Mucosa of stomach (tissue), 1 donor: ENCODE data around the gene TCF25.

Experiments used
- H3K27me3 ChIP-seq: one replicate; pipeline ENCODE4 v1.7.0; 2013; ENCODE audit warnings: mild to moderate bottlenecking, low read length; ENCODE audit not compliant: control insufficient read depth, insufficient read depth
- H3K36me3 ChIP-seq: one replicate; pipeline ENCODE4 v1.7.0; 2013; ENCODE audit warnings: low read length; ENCODE audit not compliant: control insufficient read depth, insufficient read depth
- H3K4me1 ChIP-seq: one replicate; pipeline ENCODE4 v1.7.0; 2013; ENCODE audit warnings: mild to moderate bottlenecking, low read length; ENCODE audit not compliant: control insufficient read depth, insufficient read depth
- H3K4me3 ChIP-seq: one replicate; pipeline ENCODE4 v1.7.0; 2013; ENCODE audit warnings: low read length
- H3K9ac ChIP-seq: one replicate; pipeline ENCODE4 v1.7.0; 2013; ENCODE audit warnings: mild to moderate bottlenecking, low read length, moderate library complexity
- H3K9me3 ChIP-seq: one replicate; pipeline ENCODE4 v1.7.0; 2013; ENCODE audit warnings: mild to moderate bottlenecking, low read length, moderate library complexity; ENCODE audit not compliant: control insufficient read depth
- donor health status: Pancreatic carcinoma.

TCF25 gene

DNA sequence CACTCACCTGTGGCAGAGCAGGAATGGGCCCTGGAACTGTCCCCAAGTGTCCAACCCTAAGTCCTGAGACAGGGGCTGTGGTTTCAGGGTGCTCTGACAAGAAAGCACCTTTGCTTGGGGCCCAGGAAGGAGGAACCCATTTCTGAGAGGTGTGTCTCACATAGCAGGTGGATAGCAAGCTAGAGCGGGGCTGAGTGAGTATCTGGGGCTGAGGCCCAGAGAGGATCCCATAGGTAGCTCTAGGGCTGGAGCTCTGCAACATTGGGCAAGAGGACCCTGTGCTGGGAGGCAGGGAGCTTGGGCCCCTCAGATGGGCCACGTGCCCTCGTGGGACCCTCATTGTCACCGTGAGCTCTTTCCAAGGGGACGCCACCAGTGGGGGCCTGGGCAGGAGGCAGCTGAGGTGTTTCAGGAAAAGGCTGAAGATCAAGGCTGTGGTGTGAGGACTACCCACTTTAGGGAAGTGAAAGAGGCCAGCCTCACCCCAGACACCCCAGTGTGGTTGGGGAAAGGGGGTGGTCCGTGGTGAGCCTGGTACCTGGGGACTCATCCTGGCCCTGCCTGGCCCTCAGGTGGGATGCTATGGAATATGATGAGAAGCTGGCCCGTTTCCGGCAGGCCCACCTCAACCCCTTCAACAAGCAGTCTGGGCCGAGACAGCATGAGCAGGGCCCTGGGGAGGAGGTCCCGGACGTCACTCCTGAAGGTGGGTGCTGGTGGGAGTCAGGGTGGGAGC is 80.4 kb downstream of the TCF25 start:
- H3K36me3 ChIP-seq = no peaks in the 10 kb centered on the region
- H3K9ac ChIP-seq = no peak overlapping the region
- no peaks in the 10 kb centered on the region for H3K27me3 ChIP-seq
- H3K4me3 ChIP-seq = no peak overlapping the region
- H3K9me3 ChIP-seq = no peaks in the 10 kb centered on the region
- H3K4me1 ChIP-seq = peaks cover 6% of the 10 kb centered on the region

DNA sequence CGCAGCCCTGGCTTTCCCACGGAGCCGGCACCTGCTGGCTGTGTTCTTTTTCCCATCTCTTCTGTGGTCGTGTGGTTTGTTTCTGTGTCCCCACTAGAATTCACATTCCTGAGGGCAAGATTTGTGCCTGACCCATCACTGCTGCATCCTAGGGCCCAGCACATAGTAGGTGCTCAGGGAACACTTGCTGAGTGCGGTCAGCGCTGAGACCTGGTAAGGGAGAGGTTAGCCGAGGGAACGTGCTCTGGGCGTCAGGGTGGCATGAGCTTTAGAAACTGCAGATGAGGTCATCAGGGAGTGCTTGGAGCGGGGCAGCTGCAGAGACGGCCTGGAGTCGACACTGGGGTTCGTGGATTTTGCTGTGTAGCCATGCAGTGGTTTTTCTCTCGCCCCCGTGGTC is 81.1 kb downstream of the TCF25 start:
- Histone ChIP-seq H3K9ac (no peak overlapping the region), H3K4me3 (no peak overlapping the region), H3K4me1 (peaks cover 2% of the 10 kb centered on the region), H3K9me3 (no peaks in the 10 kb centered on the region), H3K36me3 (no peaks in the 10 kb centered on the region), H3K27me3 (no peaks in the 10 kb centered on the region)

DNA sequence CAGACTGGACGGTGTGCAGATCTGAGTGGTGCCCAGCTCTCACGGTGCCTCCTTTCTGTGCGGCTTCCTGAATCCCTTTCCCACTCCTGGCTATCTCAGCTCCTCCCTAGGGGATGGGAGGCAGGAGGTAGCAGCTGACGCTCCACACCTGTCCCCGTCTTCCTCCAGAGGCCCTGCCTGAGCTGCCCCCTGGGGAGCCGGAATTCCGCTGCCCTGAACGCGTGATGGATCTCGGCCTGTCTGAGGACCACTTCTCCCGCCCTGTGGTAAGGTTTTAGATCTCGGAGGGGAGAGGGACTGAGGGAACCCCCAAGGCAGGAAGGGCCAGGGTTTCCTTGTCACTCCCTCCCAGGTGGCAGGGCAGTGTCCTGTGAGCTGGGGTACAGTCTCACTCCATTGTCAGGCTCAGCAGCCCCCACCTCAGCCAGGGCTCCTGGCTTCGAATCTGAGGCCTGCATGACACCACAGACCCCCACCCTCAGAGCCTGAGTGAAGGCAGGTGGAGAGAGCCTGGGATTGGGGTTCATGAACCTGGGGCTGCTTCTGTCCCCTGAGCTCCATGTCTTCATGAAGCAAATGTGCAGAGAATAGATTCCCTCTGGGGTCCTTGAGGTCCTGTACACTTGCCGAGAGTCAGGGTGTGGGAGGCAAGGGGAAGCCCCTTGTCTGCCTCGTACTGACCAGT is 81.8 kb downstream of the TCF25 start:
- no peaks in the 10 kb centered on the region for H3K4me1 ChIP-seq
- no peaks in the 10 kb centered on the region for H3K27me3 ChIP-seq
- no peak overlapping the region for H3K4me3 ChIP-seq
- no peaks in the 10 kb centered on the region for H3K9me3 ChIP-seq
- no peaks in the 10 kb centered on the region for H3K36me3 ChIP-seq
- H3K9ac ChIP-seq = no peak overlapping the region

DNA sequence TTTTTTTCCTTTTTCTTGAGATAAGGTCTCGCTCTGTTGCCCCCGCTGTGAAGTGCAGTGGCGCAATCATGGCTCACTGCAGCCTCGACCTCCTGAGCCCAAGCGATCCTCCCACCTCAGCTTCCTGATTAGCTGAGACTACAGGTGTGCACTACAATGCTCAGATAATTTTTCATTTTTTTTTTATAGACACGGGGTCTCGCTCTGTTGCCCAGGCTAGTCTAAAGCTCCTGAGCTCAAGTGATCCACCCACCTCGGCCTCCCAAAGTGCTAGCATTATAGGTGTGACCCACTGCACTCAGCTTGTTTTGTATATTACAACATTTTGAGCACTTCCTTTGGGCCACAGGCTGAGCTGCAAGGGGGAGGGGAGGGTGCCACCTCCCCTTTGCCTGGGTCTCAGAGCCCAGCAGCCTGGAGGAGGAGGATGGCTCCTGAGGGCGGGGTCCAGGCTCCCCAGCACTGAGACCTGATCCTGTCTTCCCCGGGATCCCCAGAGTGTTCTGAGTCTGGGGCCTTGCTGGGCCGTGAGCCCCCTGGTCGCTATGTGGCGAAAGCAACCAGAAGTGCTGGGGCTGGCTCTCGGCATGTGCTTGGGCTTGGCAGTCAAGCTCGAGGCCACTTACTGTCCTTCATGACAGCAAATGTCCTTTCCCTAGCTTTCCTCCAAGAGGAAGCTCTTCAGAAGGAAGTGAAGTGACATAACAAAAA is 83.3 kb downstream of the TCF25 start:
- Histone ChIP-seq H3K9ac (no peak overlapping the region), H3K27me3 (no peaks in the 10 kb centered on the region), H3K36me3 (no peaks in the 10 kb centered on the region), H3K4me1 (no peaks in the 10 kb centered on the region), H3K4me3 (no peak overlapping the region), H3K9me3 (no peaks in the 10 kb centered on the region)

DNA sequence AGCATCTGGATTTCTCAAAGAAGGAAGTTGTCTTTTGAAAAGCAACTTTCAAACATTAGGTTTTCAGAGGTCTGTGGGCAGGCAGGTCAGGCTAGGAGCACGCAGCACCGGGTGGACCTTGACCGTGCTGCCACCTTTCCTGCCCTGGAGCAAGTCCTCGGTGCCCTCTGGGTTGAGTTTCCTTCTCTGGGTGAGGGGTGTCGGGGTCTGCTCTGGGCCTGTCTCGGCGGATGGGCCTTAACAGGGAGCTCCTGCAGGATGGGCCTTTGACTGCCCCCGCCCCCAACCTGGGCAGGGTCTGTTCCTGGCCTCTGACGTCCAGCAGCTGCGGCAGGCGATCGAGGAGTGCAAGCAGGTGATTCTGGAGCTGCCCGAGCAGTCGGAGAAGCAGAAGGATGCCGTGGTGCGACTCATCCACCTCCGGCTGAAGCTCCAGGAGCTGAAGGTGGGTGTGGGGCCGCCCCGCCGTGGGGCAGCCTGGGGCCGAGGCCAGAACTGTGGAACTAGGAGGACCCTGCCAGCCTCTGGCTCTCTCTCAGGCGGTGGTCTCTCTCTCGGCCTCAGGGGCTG is 83.9 kb downstream of the TCF25 start:
- Histone ChIP-seq H3K4me3 (no peak overlapping the region), H3K27me3 (no peaks in the 10 kb centered on the region), H3K9ac (no peak overlapping the region), H3K36me3 (no peaks in the 10 kb centered on the region), H3K4me1 (no peaks in the 10 kb centered on the region), H3K9me3 (no peaks in the 10 kb centered on the region)

DNA sequence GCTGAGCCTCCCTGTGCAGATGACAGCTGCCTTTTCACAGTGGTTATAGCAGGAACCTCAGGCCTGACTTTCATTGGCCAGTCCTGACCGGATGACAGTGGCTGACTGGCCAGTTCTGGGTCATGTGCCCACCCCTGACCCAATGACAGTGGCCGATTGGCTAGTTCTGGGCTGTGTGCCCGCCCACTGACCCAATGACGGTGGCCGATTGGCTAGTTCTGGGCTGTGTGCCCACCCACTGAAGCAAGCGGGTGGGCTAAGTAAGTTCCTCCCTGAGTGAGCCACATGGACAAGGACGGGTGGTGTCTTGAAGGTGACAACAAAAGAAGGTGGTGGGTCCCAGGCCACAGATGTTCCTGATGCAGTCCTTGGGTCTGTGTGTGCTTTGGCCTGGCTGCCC is 84.7 kb downstream of the TCF25 start:
- no peak overlapping the region for H3K9ac ChIP-seq
- H3K4me1 ChIP-seq = no peaks in the 10 kb centered on the region
- no peak overlapping the region for H3K4me3 ChIP-seq
- H3K27me3 ChIP-seq = no peaks in the 10 kb centered on the region
- H3K9me3 ChIP-seq = no peaks in the 10 kb centered on the region
- no peaks in the 10 kb centered on the region for H3K36me3 ChIP-seq

DNA sequence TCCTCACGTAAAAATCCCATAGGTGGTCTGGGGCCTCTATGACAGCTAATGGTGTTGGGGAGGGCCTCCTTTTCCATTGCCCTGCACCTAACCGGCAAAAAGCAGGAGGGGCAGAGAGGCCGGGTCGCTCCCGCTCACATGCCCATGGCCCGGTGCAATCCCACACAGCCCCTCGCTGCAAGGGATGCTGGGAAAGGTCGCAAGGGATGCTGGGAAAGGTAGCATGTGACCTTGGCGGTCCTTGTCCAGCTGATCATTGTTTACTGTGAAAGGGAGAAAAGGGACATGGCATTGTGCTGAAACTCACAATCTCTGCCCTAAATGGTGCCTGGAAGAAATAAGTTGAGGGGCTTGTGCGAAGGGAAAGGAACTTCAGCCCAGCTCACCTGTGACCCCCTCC is 85.2 kb downstream of the TCF25 start:
- Histone ChIP-seq H3K4me3 (no peak overlapping the region), H3K27me3 (no peaks in the 10 kb centered on the region), H3K36me3 (no peaks in the 10 kb centered on the region), H3K4me1 (no peaks in the 10 kb centered on the region), H3K9ac (no peak overlapping the region), H3K9me3 (no peaks in the 10 kb centered on the region)

DNA sequence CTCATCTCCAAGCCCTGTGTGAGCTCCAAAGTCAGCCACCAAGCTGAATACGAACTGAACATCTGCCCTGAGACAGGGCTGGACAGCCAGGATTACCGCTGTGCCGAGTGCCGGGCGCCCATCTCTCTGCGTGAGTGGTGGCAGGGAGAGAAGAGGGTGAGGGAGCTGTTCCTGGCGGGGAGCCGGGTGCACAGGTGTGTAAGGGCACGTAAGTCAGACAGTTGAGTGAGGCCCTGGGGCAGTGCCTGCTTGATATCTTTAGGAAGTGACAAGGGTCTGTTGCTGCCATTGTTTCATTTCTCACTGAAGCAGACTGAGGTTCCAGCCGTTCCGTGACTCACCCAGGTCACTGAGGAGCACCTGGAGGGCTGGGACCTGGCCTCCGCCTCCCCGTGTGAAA is 87.6 kb downstream of the TCF25 start:
- H3K9me3 ChIP-seq = no peaks in the 10 kb centered on the region
- no peaks in the 10 kb centered on the region for H3K4me1 ChIP-seq
- no peak overlapping the region for H3K4me3 ChIP-seq
- H3K27me3 ChIP-seq = no peaks in the 10 kb centered on the region
- no peaks in the 10 kb centered on the region for H3K36me3 ChIP-seq
- H3K9ac ChIP-seq = no peak overlapping the region
